IMR-90 (cell line): ENCODE data around the gene APMAP.

Experiments used
- CEBPB ChIP-seq: IDR thresholded peaks from 2 replicates; pipeline ENCODE4 v1.6.1; 2012; ENCODE audit warnings: low read depth, low read length, improper control_type of control experiment
- CHD1 ChIP-seq: IDR thresholded peaks from 2 replicates; pipeline ENCODE4 v1.6.1; 2012; ENCODE audit warnings: low read depth, low read length, improper control_type of control experiment
- CTCF ChIP-seq: conservative IDR thresholded peaks from 2 replicates; pipeline ENCODE4 v1.5.1; 2012; ENCODE audit warnings: mild to moderate bottlenecking, low read depth, low read length, improper control_type of control experiment
- FOS ChIP-seq: fragments of 150-350 bp; IDR thresholded peaks from 2 replicates; pipeline ENCODE4 v1.6.1; 2016; ENCODE audit warnings: low read depth, low read length
- MAZ ChIP-seq: IDR thresholded peaks from 2 replicates; pipeline ENCODE4 v1.6.1; 2012; ENCODE audit warnings: low read depth, mild to moderate bottlenecking, low read length, improper control_type of control experiment, moderate library complexity, borderline replicate concordance
- MXI1 ChIP-seq: IDR thresholded peaks from 2 replicates; pipeline ENCODE4 v1.6.1; 2012; ENCODE audit warnings: low read depth, mild to moderate bottlenecking, low read length, moderate library complexity, borderline replicate concordance
- POLR2A ChIP-seq: IDR thresholded peaks from 2 replicates; pipeline ENCODE4 v1.6.1; 2012; ENCODE audit warnings: mild to moderate bottlenecking, low read depth, low read length
- RAD21 ChIP-seq: IDR thresholded peaks from 2 replicates; pipeline ENCODE4 v1.6.1; 2012; ENCODE audit warnings: low read length, improper control_type of control experiment
- RCOR1 ChIP-seq: IDR thresholded peaks from 2 replicates; pipeline ENCODE4 v1.6.1; 2012; ENCODE audit warnings: mild to moderate bottlenecking, low read length, improper control_type of control experiment; ENCODE audit not compliant: insufficient replicate concordance
- RFX5 ChIP-seq: IDR thresholded peaks from 2 replicates; pipeline ENCODE4 v1.8.0; 2012; ENCODE audit warnings: low read depth, mild to moderate bottlenecking, low read length, moderate library complexity
- SMC3 ChIP-seq: fragments of 150-350 bp; IDR thresholded peaks from 2 replicates; pipeline ENCODE4 v1.6.1; 2016; ENCODE audit warnings: low read depth, mild to moderate bottlenecking, antibody characterized with exemption, low read length, moderate library complexity
- USF2 ChIP-seq: fragments of 150-350 bp; IDR thresholded peaks from 2 replicates; pipeline ENCODE4 v1.6.1; 2017; ENCODE audit warnings: mild to moderate bottlenecking, antibody characterized with exemption, low read length, low read depth

GRCh38 chr20:24998631-24999445 is 6.3 kb upstream of the APMAP start:
- TF ChIP-seq POLR2A = no peak
- TF ChIP-seq CTCF = no peak
- no peak for TF ChIP-seq MXI1
- no peak for TF ChIP-seq FOS
- no peak for TF ChIP-seq RAD21
- TF ChIP-seq USF2 = no peak
- no peak for TF ChIP-seq CEBPB
- no peak for TF ChIP-seq SMC3
- TF ChIP-seq RFX5 = no peak
- TF ChIP-seq CHD1 = no peak
- no peak for TF ChIP-seq MAZ
- TF ChIP-seq RCOR1 = no peak
